Lung (tissue), 12 donors: Measurements from ENCODE around the gene EDA. TPM values are rescaled to one million over a fixed set of nuclear protein-coding genes. Genes with fewer than 3 reads are reported as not detected.

Source experiments
- ATAC-seq: fragments of 200-7000 bp; cut with Tn5 transposase; one replicate; pipeline ENCODE4 v1.9.1; 2020; ENCODE audit warnings: moderate number of reproducible peaks; ENCODE audit not compliant: insufficient read depth, low FRiP score
- DNase-seq, 3 donors: peaks; one replicate each; pipeline ENCODE4 v3.0.0-alpha.2; 2013 to 2017
- H3K27ac ChIP-seq, 2 donors: one replicate each; pipeline ENCODE4 v1.5.1; 2013; ENCODE audit warnings: mild to moderate bottlenecking in 2 of 2, moderate library complexity in 2 of 2, control low read depth in 1 of 2, inconsistent platforms in 1 of 2, low read depth in 1 of 2, low read length in 1 of 2
- H3K27me3 ChIP-seq, 3 donors: one replicate each; pipeline ENCODE4 v1.5.1; 2013; ENCODE audit warnings: low read length in 2 of 3; ENCODE audit not compliant: control insufficient read depth in 3 of 3, insufficient read depth in 3 of 3
- H3K36me3 ChIP-seq, 4 donors: one replicate each; pipeline ENCODE4 v1.5.1; 2013; ENCODE audit warnings: low read length in 4 of 4, mild to moderate bottlenecking in 1 of 4, moderate library complexity in 1 of 4; ENCODE audit not compliant: control insufficient read depth in 4 of 4, insufficient read depth in 4 of 4
- H3K4me1 ChIP-seq, 5 donors: one replicate each; pipeline ENCODE4 v1.5.1; 2013; ENCODE audit warnings: low read length in 5 of 5, mild to moderate bottlenecking in 2 of 5, moderate library complexity in 1 of 5; ENCODE audit not compliant: control insufficient read depth in 5 of 5, insufficient read depth in 5 of 5
- H3K4me3 ChIP-seq: one replicate; pipeline ENCODE4 v1.5.1; 2013; ENCODE audit warnings: mild to moderate bottlenecking, control low read depth, moderate library complexity
- H3K9ac ChIP-seq, 2 donors: one replicate each; pipeline ENCODE4 v1.5.1; 2013; ENCODE audit warnings: low read length in 2 of 2, control low read depth in 1 of 2; ENCODE audit not compliant: insufficient read depth in 1 of 2
- H3K9me3 ChIP-seq, 4 donors: one replicate each; pipeline ENCODE4 v1.5.1; 2013; ENCODE audit warnings: low read length in 3 of 4, mild to moderate bottlenecking in 1 of 4, moderate library complexity in 1 of 4; ENCODE audit not compliant: control insufficient read depth in 4 of 4, insufficient read depth in 3 of 4
- CTCF ChIP-seq: IDR thresholded peaks from 2 replicates; pipeline ENCODE4 v1.5.1; 2012; ENCODE audit warnings: mild to moderate bottlenecking; ENCODE audit errors: control extremely low read depth, extremely low read depth
- WGBS, 2 donors: extraction: QIAGEN DNeasy Blood & Tissue Kit; methylation state at CpG; one replicate each; pipeline ENCODE4 v1.1.7; 2013; 5-methylcytosine and 5-hydroxymethylcytosine counted together
- polyA plus RNA-seq, 2 donors: library from polyadenylated mRNA; stranded (reverse); fragments of 200-250 nt; gene quantifications; one replicate each; pipeline ENCODE4 v1.2.1, GENCODE V29; 2013
- total RNA-seq, 2 donors: library from RNA; depleted of rRNA in 1 of 2; stranded (reverse); fragments of >200 nt in 1 of 2; gene quantifications; one replicate each; pipeline ENCODE4 v1.2.1, GENCODE V29; 2014 to 2021
- donor health status: control.
- donor health status: control.
- donor health status: Bipolar disorder and iron deficiency.
- donor health status: healthy.
- donor health status: DM: yes; HTN: yes; CAD: no.

EDA gene
- total and polyA plus RNA-seq, 4 donors: 0.93 to 7.9 (median 3.1) TPM

- peaks cover 0 to 12% (median 0%) of the 10 kb centered on the region in 3 donors for H3K27me3 ChIP-seq
- no peak overlapping the region for H3K4me3 ChIP-seq
- ATAC-seq (no peak), DNase-seq (no peak)
- TF ChIP-seq CTCF: no peak
- H3K9me3 ChIP-seq: no peaks in the 10 kb centered on the region
- H3K4me1 ChIP-seq: no peaks in the 10 kb centered on the region
- H3K36me3 ChIP-seq: no peaks in the 10 kb centered on the region
- H3K27ac ChIP-seq: no peak overlapping the region
- 69 to 85% methylated on average over 3 of the region's 3 CpGs for WGBS, 2 donors
- no peak overlapping the region for H3K9ac ChIP-seq
These were observed 15.7 kb upstream of the EDA start for GRCh38 chrX:69600182-69600581.

GRCh38 chrX:69603566-69604194, 12.2 kb upstream of the EDA start:
- no peak overlapping the region for H3K27ac ChIP-seq
- H3K4me1 ChIP-seq: no peaks in the 10 kb centered on the region
- H3K27me3 ChIP-seq: peaks cover 0 to 14% (median 3%) of the 10 kb centered on the region in 3 donors
- ATAC-seq: no peak
- no peak overlapping the region for H3K9ac ChIP-seq
- no peak for TF ChIP-seq CTCF
- H3K36me3 ChIP-seq: no peaks in the 10 kb centered on the region
- DNase-seq: peak in 2 of 3 donors; percentile 6 to 16
- no peaks in the 10 kb centered on the region for H3K9me3 ChIP-seq
- H3K4me3 ChIP-seq: no peak overlapping the region
- WGBS, 2 donors: 70 to 74% methylated on average over 3 of the region's 3 CpGs

GRCh38 chrX:69605521-69605920, 10.4 kb upstream of the EDA start:
- Histone ChIP-seq H3K27me3 (peaks cover 0 to 9% (median 3%) of the 10 kb centered on the region in 3 donors), H3K4me3 (no peak overlapping the region), H3K9ac (no peak overlapping the region), H3K9me3 (no peaks in the 10 kb centered on the region), H3K27ac (no peak overlapping the region), H3K4me1 (no peaks in the 10 kb centered on the region), H3K36me3 (no peaks in the 10 kb centered on the region)
- WGBS, 2 donors: 58 to 82% methylated on average over 3 to 4 of the region's 4 CpGs
- ATAC-seq: no peak
- no peak for TF ChIP-seq CTCF
- no peak for DNase-seq

GRCh38 chrX:69607616-69608015, 8.3 kb upstream of the EDA start:
- Histone ChIP-seq H3K27me3 (peaks cover 0 to 4% (median 3%) of the 10 kb centered on the region in 3 donors), H3K4me1 (no peaks in the 10 kb centered on the region), H3K27ac (no peak overlapping the region), H3K9ac (no peak overlapping the region), H3K4me3 (no peak overlapping the region), H3K36me3 (no peaks in the 10 kb centered on the region), H3K9me3 (no peaks in the 10 kb centered on the region)
- DNase-seq (no peak), ATAC-seq (no peak)
- TF ChIP-seq CTCF: no peak
